Measurements from ENCODE around the gene SLC25A40. TPM values are rescaled to one million over a fixed set of nuclear protein-coding genes. Genes with fewer than 3 reads are reported as not detected.

The SLC25A40 gene
- total and polyA plus RNA-seq, 4 donors = 6.4 to 36.6 (median 16.7) TPM

DNA sequence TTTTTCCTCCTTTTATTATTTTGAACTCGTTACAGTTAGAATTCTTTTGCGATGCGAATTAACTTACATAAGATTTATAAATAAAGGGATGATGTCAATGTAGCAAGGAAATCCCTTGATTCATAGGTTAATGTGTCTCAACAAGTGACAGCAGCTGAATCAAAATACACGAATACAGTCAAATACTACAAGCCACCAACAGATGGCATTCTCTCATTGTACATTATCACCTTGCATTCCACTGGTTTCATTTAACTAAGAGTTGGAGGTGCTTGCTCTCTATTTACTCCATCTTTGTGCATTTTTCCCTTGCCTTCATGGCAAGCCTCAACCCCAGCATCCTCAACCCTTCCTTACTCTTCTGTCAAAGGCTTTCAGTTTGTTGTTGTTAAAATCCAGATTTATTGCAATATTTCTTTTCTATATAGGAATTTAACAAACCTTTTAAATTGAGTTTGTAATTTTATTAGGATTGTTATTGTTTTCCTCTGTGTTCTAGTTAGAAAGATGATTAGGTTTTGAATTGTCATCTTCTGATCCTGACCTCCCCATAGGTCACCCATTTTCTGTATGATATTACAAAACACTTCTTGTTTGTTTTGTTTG is 78.3 kb downstream of the SLC25A40 start:
- peak; percentile 62 for ATAC-seq (ENCODE audit: insufficient read depth, low FRiP score)

DNA sequence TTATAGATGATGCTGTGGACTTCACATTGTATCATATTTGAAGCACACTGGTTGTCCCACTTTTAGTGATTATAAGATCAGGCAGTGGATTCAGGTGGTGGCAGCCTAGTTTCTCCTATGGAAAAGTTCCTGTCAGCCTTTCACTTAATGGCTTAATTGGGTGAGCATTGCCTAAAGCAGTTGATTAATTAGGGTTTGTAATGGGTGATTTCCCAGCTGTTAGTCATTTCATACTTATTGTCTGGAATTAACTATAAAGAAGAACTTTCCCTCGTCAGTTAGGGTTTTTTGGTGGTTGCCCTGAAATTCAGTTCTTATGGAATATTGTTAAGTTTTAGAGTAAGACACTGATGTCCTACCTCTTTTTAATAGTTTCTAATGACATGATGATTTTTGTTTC is 78.8 kb downstream of the SLC25A40 start:
- Histone ChIP-seq H3K4me1 (ENCODE audit: control insufficient read depth in 5 of 5, insufficient read depth in 5 of 5, low read length in 5 of 5) (no peaks in the 10 kb centered on the region), H3K27ac (ENCODE audit: low read depth in 1 of 2, low read length in 1 of 2) (no peak overlapping the region), H3K27me3 (ENCODE audit: control insufficient read depth in 3 of 3, insufficient read depth in 3 of 3, low read length in 2 of 3) (no peaks in the 10 kb centered on the region), H3K9me3 (ENCODE audit: control insufficient read depth in 4 of 4, insufficient read depth in 3 of 4, low read length in 3 of 4) (no peaks in the 10 kb centered on the region), H3K36me3 (ENCODE audit: control insufficient read depth in 4 of 4, insufficient read depth in 4 of 4, low read length in 4 of 4) (no peaks in the 10 kb centered on the region), H3K9ac (ENCODE audit: insufficient read depth in 1 of 2, low read length in 2 of 2) (no peak overlapping the region), H3K4me3 (no peak overlapping the region)
- DNase-seq (no peak), ATAC-seq (ENCODE audit: insufficient read depth, low FRiP score) (no peak)
- 32 to 61% methylated on average over 1 of the region's 1 CpG for WGBS, 2 donors
- TF ChIP-seq CTCF (IDR thresholded peaks at IDR 0.05; ENCODE audit: control extremely low read depth, extremely low read depth) = no peak

More for the DNA sequence above, 78.3 kb downstream of the SLC25A40 start:
- no peak overlapping the region for H3K9ac ChIP-seq (ENCODE audit: insufficient read depth in 1 of 2, low read length in 2 of 2)
- H3K4me1 ChIP-seq (ENCODE audit: control insufficient read depth in 5 of 5, insufficient read depth in 5 of 5, low read length in 5 of 5) = no peaks in the 10 kb centered on the region
- H3K4me3 ChIP-seq = no peak overlapping the region
- peak; percentile 37 for TF ChIP-seq CTCF (IDR thresholded peaks at IDR 0.05; ENCODE audit: control extremely low read depth, extremely low read depth)
- no peak overlapping the region for H3K27ac ChIP-seq (ENCODE audit: low read depth in 1 of 2, low read length in 1 of 2)
- no peaks in the 10 kb centered on the region for H3K27me3 ChIP-seq (ENCODE audit: control insufficient read depth in 3 of 3, insufficient read depth in 3 of 3, low read length in 2 of 3)
- no peaks in the 10 kb centered on the region for H3K36me3 ChIP-seq (ENCODE audit: control insufficient read depth in 4 of 4, insufficient read depth in 4 of 4, low read length in 4 of 4)
- H3K9me3 ChIP-seq (ENCODE audit: control insufficient read depth in 4 of 4, insufficient read depth in 3 of 4, low read length in 3 of 4) = no peaks in the 10 kb centered on the region
- 6 to 8% methylated on average over 4 of the region's 4 CpGs for WGBS, 2 donors
- peak in 2 of 3 donors; percentile 61 to 68 for DNase-seq

GRCh38 chr7:87785368-87785995 is 90.7 kb downstream of the SLC25A40 start:
- H3K27ac ChIP-seq (ENCODE audit: low read depth in 1 of 2, low read length in 1 of 2) = no peak overlapping the region
- H3K27me3 ChIP-seq (ENCODE audit: control insufficient read depth in 3 of 3, insufficient read depth in 3 of 3, low read length in 2 of 3) = no peaks in the 10 kb centered on the region
- DNase-seq (no peak), ATAC-seq (ENCODE audit: insufficient read depth, low FRiP score) (no peak)
- TF ChIP-seq CTCF (IDR thresholded peaks at IDR 0.05; ENCODE audit: control extremely low read depth, extremely low read depth) = no peak
- H3K4me3 ChIP-seq = no peak overlapping the region
- no peak overlapping the region for H3K9ac ChIP-seq (ENCODE audit: insufficient read depth in 1 of 2, low read length in 2 of 2)
- H3K36me3 ChIP-seq (ENCODE audit: control insufficient read depth in 4 of 4, insufficient read depth in 4 of 4, low read length in 4 of 4) = no peaks in the 10 kb centered on the region
- H3K4me1 ChIP-seq (ENCODE audit: control insufficient read depth in 5 of 5, insufficient read depth in 5 of 5, low read length in 5 of 5) = no peaks in the 10 kb centered on the region
- H3K9me3 ChIP-seq (ENCODE audit: control insufficient read depth in 4 of 4, insufficient read depth in 3 of 4, low read length in 3 of 4) = peaks cover 0 to 5% (median under 1%) of the 10 kb centered on the region in 4 donors
- 82 to 84% methylated on average over 4 of the region's 4 CpGs for WGBS, 2 donors
